ENCODE measurements around the gene GUCY1A1. TPM values are rescaled to one million over a fixed set of nuclear protein-coding genes. Genes with fewer than 3 reads are reported as not detected.
A peak's percentile ranks its signal among the peaks of the same experiment; 100 is the strongest.

GUCY1A1 gene
- total RNA-seq, 1 experiment from 2014 or later, result 23.6 TPM

- no TSS peak for BruUV-seq (replicated peaks)
Measured at GRCh38 chr4:155706147-155706546, 39.5 kb downstream of the GUCY1A1 start.

GRCh38 chr4:155707251-155707650 is 40.6 kb downstream of the GUCY1A1 start:
- H3K27me3 Mint-ChIP-seq (ENCODE audit: unreplicated experiment), result no peaks in the 10 kb centered on the region
- peaks cover 5% of the 10 kb centered on the region for H3K36me3 Mint-ChIP-seq (ENCODE audit: insufficient read depth, unreplicated experiment)
- CTCF ChIA-PET, result no interaction called here
- no TSS peak for BruUV-seq (replicated peaks)
- H3K4me3 Mint-ChIP-seq (ENCODE audit: low read depth, unreplicated experiment), result no peak overlapping the region
- intact Hi-C loops (cut with micrococcal nuclease; ENCODE audit: unreplicated experiment), result no loop called here
- H3K27ac Mint-ChIP-seq (ENCODE audit: unreplicated experiment), result no peak overlapping the region
- H3K9me3 Mint-ChIP-seq (ENCODE audit: low read depth, unreplicated experiment), result no peaks in the 10 kb centered on the region
- TF ChIP-seq CTCF (IDR thresholded peaks at IDR 0.05; ENCODE audit: unreplicated experiment), result no peak
- no peak for DNase-seq
- H3K4me1 Mint-ChIP-seq (ENCODE audit: low read depth, unreplicated experiment), result peaks cover 29% of the 10 kb centered on the region

More at GRCh38 chr4:155706147-155706546, 39.5 kb downstream of the GUCY1A1 start:
- Mint-ChIP-seq H3K4me1 (ENCODE audit: low read depth, unreplicated experiment) (peaks cover 32% of the 10 kb centered on the region), H3K36me3 (ENCODE audit: insufficient read depth, unreplicated experiment) (peaks cover 5% of the 10 kb centered on the region), H3K27me3 (ENCODE audit: unreplicated experiment) (no peaks in the 10 kb centered on the region), H3K4me3 (ENCODE audit: low read depth, unreplicated experiment) (no peak overlapping the region), H3K27ac (ENCODE audit: unreplicated experiment) (peak overlapping the region; percentile 33), H3K9me3 (ENCODE audit: low read depth, unreplicated experiment) (no peaks in the 10 kb centered on the region)
- intact Hi-C loops (cut with micrococcal nuclease; ENCODE audit: unreplicated experiment), result no loop called here
- no peak for DNase-seq
- TF ChIP-seq CTCF (IDR thresholded peaks at IDR 0.05; ENCODE audit: unreplicated experiment), result no peak
- CTCF ChIA-PET, result no interaction called here

DNA sequence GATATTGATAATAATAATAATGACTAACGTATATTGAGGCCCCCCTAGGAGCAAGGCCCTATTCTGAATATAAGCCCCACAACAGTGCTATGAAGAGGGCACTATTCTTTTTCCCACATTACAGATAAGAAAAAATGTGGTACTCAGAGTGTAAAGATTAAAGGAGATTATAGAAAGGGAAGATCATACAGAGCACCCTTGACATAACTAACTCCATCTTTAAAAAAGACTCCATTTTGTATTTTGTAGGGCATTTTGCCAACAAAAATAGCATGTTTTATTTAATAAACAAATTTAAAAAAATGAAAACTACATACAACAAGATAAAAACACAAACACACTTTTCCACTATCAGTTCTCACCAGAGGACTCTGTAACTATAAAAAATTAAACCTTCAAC is 42.1 kb downstream of the GUCY1A1 start:
- intact Hi-C loops (cut with micrococcal nuclease; ENCODE audit: unreplicated experiment), result no loop called here
- no TSS peak for BruUV-seq (replicated peaks)
- H3K4me1 Mint-ChIP-seq (ENCODE audit: low read depth, unreplicated experiment), result peaks cover 15% of the 10 kb centered on the region
- H3K36me3 Mint-ChIP-seq (ENCODE audit: insufficient read depth, unreplicated experiment), result peaks cover 5% of the 10 kb centered on the region
- H3K4me3 Mint-ChIP-seq (ENCODE audit: low read depth, unreplicated experiment), result no peak overlapping the region
- H3K27me3 Mint-ChIP-seq (ENCODE audit: unreplicated experiment), result no peaks in the 10 kb centered on the region
- no peak overlapping the region for H3K27ac Mint-ChIP-seq (ENCODE audit: unreplicated experiment)
- DNase-seq, result no peak
- CTCF ChIA-PET, result no interaction called here
- H3K9me3 Mint-ChIP-seq (ENCODE audit: low read depth, unreplicated experiment), result no peaks in the 10 kb centered on the region
- no peak for TF ChIP-seq CTCF (IDR thresholded peaks at IDR 0.05; ENCODE audit: unreplicated experiment)

- peaks cover 5% of the 10 kb centered on the region for H3K36me3 Mint-ChIP-seq (ENCODE audit: insufficient read depth, unreplicated experiment)
- no peak overlapping the region for H3K4me3 Mint-ChIP-seq (ENCODE audit: low read depth, unreplicated experiment)
- CTCF ChIA-PET, result no interaction called here
- peaks cover 15% of the 10 kb centered on the region for H3K4me1 Mint-ChIP-seq (ENCODE audit: low read depth, unreplicated experiment)
- no peak for DNase-seq
- no peak for TF ChIP-seq CTCF (IDR thresholded peaks at IDR 0.05; ENCODE audit: unreplicated experiment)
- intact Hi-C loops (cut with micrococcal nuclease; ENCODE audit: unreplicated experiment), result no loop called here
- H3K27me3 Mint-ChIP-seq (ENCODE audit: unreplicated experiment), result no peaks in the 10 kb centered on the region
- no peaks in the 10 kb centered on the region for H3K9me3 Mint-ChIP-seq (ENCODE audit: low read depth, unreplicated experiment)
- BruUV-seq (replicated peaks), result no TSS peak
- H3K27ac Mint-ChIP-seq (ENCODE audit: unreplicated experiment), result no peak overlapping the region
Measured at GRCh38 chr4:155709918-155710317, 43.3 kb downstream of the GUCY1A1 start.

Data from Calu3 (cell line).